ENCODE results near the gene IYD.
"Not testable (repeated sequence)": the region's sequence is repeated elsewhere in the genome, so short reads cannot be mapped to it uniquely, and the experiment has no call there.

Gene IYD

DNA sequence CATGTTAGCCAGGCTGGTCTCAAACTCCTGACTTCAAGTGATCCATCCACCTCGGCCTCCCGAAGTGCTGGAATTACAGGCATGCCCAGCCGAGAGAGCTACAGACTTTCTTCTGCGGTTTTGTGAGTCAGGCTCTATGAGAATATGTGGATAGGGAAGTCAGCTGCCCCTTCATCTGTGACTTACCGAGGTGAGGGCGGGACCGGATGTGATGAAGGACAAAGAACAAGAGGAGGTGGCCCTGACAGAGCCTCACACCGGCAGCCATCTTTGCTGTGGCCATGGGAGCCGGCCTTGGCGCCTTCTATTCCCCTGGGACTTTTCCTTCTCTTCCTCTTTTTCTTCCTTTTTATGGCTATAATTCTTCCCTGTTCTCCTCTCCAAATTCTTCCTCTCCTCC lies 67.0 kb downstream of the IYD start:
- no peak for DNase-seq

GRCh38 chr6:150439373-150439772 lies 70.6 kb downstream of the IYD start:
- no peak for DNase-seq

- no peak for DNase-seq
Observed at GRCh38 chr6:150443621-150444020, 74.8 kb downstream of the IYD start.

GRCh38 chr6:150444308-150444707 lies 75.5 kb downstream of the IYD start:
- no peak for DNase-seq

GRCh38 chr6:150445486-150445885 lies 76.7 kb downstream of the IYD start:
- no peak for DNase-seq

DNA sequence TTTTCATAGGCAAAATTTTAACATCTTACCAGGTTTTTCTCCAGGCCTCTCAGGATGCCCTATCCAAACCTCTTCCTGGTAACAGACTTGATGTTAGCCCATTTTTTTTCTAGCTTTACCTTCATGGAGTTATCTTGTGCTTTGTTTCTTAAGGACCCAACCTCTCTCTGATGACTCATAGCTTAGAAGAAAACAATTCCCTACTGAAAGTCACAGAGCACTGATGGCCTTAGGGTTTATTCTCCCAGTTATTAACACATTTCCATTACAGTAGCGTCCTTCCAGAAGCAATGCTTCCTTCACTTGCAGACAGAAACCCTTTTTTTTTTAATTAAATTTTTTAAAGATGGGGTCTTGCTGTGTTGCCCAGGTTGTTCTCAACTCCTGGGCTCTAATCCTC lies 79.4 kb downstream of the IYD start:
- DNase-seq: no peak

DNA sequence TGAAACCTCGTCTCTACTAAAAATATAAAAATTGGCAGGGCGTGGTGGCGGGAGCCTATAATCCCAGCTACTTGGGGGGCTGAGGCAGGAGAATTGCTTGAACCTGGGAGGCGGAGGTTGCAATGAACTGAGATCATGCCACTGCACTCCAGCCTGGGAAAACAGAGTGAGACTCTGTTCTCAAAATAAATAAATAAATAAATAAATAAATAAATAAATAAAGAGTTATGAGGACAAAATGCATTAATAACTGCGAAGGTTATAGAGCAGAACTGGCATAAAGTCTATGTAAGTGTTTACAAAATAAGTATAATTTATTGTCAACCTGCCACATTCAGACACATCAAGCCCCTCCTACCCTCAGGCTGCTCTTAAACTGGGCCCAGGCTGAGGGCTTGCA lies 80.2 kb downstream of the IYD start:
- DNase-seq: not testable (repeated sequence)

- no peak for DNase-seq
Observed at GRCh38 chr6:150450918-150451317, 82.1 kb downstream of the IYD start.

DNA sequence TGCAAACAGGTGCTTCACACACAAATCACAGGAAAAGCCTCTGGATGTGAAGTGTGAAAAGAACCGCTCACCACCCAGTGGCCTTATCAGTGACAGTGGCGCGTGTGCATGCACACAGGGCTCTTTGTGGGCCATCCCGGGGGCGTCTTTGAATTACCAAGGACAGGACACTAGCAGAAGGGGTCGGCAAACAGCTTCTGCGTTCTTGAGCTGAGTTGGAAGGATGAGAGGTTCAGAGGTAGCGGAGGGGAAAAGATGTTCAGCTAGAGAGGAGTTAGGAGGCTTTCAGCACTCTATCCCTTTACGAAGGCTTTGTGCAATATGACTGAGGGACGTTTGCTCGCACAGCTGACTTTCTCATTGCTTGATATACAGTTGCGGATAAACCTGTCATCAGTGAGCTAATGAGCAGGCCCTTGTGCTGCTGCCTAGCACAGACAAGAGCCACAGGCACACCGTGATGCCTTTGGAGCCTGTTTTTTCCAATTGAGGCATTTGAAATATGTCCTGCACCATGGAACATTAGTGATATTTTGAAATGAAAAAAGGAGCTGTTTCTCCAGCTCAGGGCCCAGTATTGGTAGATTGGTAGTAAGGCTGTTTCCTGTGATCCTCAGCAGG lies 83.1 kb downstream of the IYD start:
- DNase-seq: peak; percentile 7

DNA sequence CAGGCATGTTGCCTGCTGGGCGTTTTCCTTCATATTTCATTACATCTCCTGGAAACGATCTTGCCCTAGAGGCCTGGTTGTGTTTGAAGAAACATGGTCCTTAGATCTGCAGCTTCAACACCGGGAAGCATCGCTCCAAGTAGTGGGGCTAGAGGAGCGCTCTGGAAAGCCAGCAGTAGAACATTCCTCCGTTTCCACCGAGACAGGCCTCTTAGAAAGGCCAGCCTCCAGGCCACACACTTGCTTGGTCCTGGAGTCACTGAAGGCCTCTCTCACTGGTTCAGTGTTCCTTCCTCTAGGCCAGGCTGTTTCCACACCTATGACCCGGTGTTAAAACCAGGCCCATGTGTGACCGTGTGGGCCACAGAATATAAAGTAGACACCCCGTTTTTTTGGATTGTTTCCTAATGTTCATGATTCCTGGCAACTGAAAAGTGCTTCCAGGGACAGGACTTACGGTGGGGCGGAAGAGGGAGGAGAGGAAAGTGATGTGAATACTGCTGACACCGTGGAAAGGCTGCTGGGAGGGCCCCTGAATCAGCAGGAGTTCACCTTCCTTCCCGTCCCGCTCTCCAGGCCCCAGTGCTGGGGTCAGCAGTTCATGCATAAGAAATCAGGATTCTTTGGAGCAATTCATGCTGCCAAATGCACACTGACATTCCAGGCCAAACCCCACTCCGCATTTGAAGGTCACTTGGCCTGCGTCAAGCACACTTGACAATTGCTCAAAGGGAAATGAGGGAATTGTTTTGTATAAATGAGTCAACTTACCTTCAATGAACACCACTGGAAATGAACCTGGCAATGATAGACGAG lies 83.8 kb downstream of the IYD start:
- DNase-seq: no peak

GRCh38 chr6:150453357-150453756 lies 84.5 kb downstream of the IYD start:
- no peak for DNase-seq
